BLaER1 treated with 17β-estradiol and CSF1 and Interleukin-3, amounts not matched to agents 10 nM and 100 nM (cell line): ENCODE results near the gene PLXNA2.

Experiments used
- H3K27ac ChIP-seq, 11 experiments: shearing (Covaris generic); formaldehyde crosslinking; 2 replicates each; pipeline ENCODE4 v1.8.1; 2022
- H3K27me3 ChIP-seq, 11 experiments: shearing (Covaris generic); formaldehyde crosslinking; 2 replicates each; pipeline ENCODE4 v1.8.1; 2022
- H3K36me3 ChIP-seq, 11 experiments: shearing (Covaris generic); formaldehyde crosslinking; 2 replicates each; pipeline ENCODE4 v1.8.1; 2022
- H3K4me1 ChIP-seq, 10 experiments: shearing (Covaris generic); formaldehyde crosslinking; 2 replicates each; pipeline ENCODE4 v1.8.1; 2022
- H3K4me2 ChIP-seq, 11 experiments: shearing (Covaris generic); formaldehyde crosslinking; 2 replicates each; pipeline ENCODE4 v1.8.1; 2022
- H3K4me3 ChIP-seq, 10 experiments: shearing (Covaris generic); formaldehyde crosslinking; 2 replicates each; pipeline ENCODE4 v1.8.1; 2022
- H3K9ac ChIP-seq, 11 experiments: shearing (Covaris generic); formaldehyde crosslinking; 2 replicates each; pipeline ENCODE4 v1.8.1; 2022
- H3K9me3 ChIP-seq, 11 experiments: shearing (Covaris generic); formaldehyde crosslinking; replicated peaks in 1 of 11; 2 replicates each; pipeline ENCODE4 v1.8.1; 2022
- H4K20me1 ChIP-seq, 11 experiments: shearing (Covaris generic); formaldehyde crosslinking; 2 replicates each; pipeline ENCODE4 v1.8.1; 2022
- Cebpa-rat ChIP-seq, 11 experiments: shearing (Covaris generic); IDR thresholded peaks; 2 replicates each; pipeline ENCODE4 v1.8.1; 2022

Gene PLXNA2

DNA sequence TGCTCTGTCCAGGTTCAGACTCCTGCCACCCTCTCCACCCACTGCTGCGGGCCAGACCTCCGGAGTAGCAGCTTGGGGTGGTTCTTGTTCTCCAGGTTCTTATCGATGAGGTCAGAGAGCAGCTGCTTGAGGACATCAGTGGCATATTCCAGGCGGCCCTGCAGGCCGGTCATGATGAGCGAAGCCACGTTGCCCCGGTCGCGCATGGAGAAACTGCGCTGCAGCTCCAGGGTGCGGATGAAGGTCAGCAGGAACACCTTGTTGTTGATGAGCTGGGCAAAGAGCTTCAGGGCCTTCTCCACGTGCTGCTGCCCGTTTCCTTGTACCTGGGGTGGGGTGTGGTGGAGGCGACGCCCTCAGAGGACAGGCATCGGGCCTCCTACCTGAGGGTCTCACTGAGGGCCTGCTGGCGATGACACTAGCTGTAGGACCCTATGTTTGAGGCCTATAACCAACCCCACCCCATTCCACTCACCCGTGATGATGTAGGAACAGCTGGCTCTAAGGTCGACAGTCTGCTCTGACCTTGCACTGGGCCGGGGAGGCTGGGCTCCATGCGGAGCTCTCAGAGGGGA is 202.1 kb downstream of the PLXNA2 start:
- no peaks in the 10 kb centered on the region for H3K9me3 ChIP-seq
- peaks cover 5 to 41% (median 26%) of the 10 kb centered on the region in 10 experiments for H3K4me1 ChIP-seq
- TF ChIP-seq Cebpa-rat (IDR thresholded peaks at IDR 0.05): no peak
- H3K9ac ChIP-seq: no peak overlapping the region
- no peak overlapping the region for H3K4me3 ChIP-seq
- no peaks in the 10 kb centered on the region; a peak in 1 of 22 replicates for H3K36me3 ChIP-seq
- H3K4me2 ChIP-seq: no peak overlapping the region
- peaks cover 0 to 6% (median 0%) of the 10 kb centered on the region in 11 experiments; a peak in 2 of 22 replicates for H4K20me1 ChIP-seq
- H3K27me3 ChIP-seq: peaks cover 0 to 46% (median 0%) of the 10 kb centered on the region in 11 experiments; a peak in 5 of 22 replicates
- H3K27ac ChIP-seq: no peak overlapping the region

GRCh38 chr1:208041505-208041904 is 202.7 kb downstream of the PLXNA2 start:
- Histone ChIP-seq H4K20me1 (peaks cover 0 to 6% (median 0%) of the 10 kb centered on the region in 11 experiments; a peak in 2 of 22 replicates), H3K4me2 (no peak overlapping the region), H3K9me3 (no peaks in the 10 kb centered on the region), H3K4me3 (no peak overlapping the region), H3K27ac (no peak overlapping the region), H3K4me1 (peaks cover 0 to 40% (median 25%) of the 10 kb centered on the region in 10 experiments; a peak in 15 of 20 replicates), H3K9ac (no peak overlapping the region), H3K36me3 (no peaks in the 10 kb centered on the region; a peak in 1 of 22 replicates), H3K27me3 (peaks cover 0 to 48% (median 0%) of the 10 kb centered on the region in 11 experiments; a peak in 5 of 22 replicates)
- no peak for TF ChIP-seq Cebpa-rat (IDR thresholded peaks at IDR 0.05)

GRCh38 chr1:208040821-208041297 is 203.3 kb downstream of the PLXNA2 start:
- Histone ChIP-seq H4K20me1 (peaks cover 0 to 6% (median 0%) of the 10 kb centered on the region in 11 experiments; a peak in 2 of 22 replicates), H3K9ac (no peak overlapping the region), H3K27me3 (peaks cover 0 to 48% (median 0%) of the 10 kb centered on the region in 11 experiments; a peak in 5 of 22 replicates), H3K36me3 (no peaks in the 10 kb centered on the region; a peak in 1 of 22 replicates), H3K4me1 (peaks cover 0 to 40% (median 25%) of the 10 kb centered on the region in 10 experiments; a peak in 15 of 20 replicates), H3K9me3 (no peaks in the 10 kb centered on the region), H3K4me3 (no peak overlapping the region), H3K4me2 (no peak overlapping the region), H3K27ac (no peak overlapping the region)
- no peak for TF ChIP-seq Cebpa-rat (IDR thresholded peaks at IDR 0.05)

GRCh38 chr1:208039536-208040332 is 204.4 kb downstream of the PLXNA2 start:
- Histone ChIP-seq H3K4me2 (no peak overlapping the region), H4K20me1 (peaks cover 0 to 6% (median 0%) of the 10 kb centered on the region in 11 experiments; a peak in 2 of 22 replicates), H3K36me3 (no peaks in the 10 kb centered on the region; a peak in 1 of 22 replicates), H3K4me3 (no peak overlapping the region), H3K27ac (no peak overlapping the region), H3K9ac (no peak overlapping the region), H3K9me3 (no peaks in the 10 kb centered on the region), H3K27me3 (peaks cover 0 to 41% (median 0%) of the 10 kb centered on the region in 11 experiments; a peak in 5 of 22 replicates), H3K4me1 (peaks cover 0 to 31% (median 21%) of the 10 kb centered on the region in 10 experiments; a peak in 15 of 20 replicates)
- TF ChIP-seq Cebpa-rat (IDR thresholded peaks at IDR 0.05): no peak

GRCh38 chr1:208038303-208038702 is 205.9 kb downstream of the PLXNA2 start:
- H3K36me3 ChIP-seq: no peaks in the 10 kb centered on the region; a peak in 1 of 22 replicates

DNA sequence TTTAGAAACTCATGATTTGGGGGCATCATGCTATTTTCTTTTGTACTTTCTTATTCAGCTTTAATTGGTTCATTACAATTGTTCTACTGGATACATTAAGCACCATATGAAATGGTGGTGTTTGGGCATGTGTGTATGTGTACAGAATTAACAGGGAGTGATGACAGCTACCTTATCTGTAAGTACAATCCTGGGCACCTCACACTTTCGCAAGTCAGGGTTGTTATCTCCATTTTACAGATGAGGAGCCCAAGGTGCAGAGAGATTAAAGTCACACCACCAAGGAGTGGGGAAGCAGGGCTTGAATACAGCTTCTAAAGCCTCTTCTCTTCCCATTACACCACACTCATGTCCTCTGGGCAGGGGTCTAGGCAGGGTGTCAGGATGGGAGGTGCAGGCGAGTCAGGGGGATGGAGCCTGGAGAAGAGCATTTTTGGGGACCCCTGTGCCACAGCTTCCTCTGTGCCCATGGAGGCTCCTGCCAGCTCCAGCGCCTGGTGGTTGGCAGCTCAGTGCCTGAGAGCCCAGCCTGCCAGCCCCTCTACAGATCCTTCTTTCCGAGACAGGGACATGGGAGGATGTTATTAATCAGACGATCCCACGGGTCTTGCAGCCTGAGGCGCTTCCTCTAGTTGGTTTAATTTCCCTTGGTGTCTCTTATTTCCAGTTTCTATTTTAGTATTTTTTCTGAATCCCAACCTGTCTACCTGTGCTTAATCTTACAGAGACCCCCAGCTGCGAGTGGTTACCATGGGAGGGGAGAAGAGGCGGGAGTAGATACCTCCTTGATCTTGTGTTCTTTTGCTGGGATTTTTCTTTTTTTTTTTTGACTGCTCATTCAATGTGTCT is 207.0 kb downstream of the PLXNA2 start:
- no peak overlapping the region for H3K4me3 ChIP-seq
- H3K9ac ChIP-seq: no peak overlapping the region
- 0 out of 22 replicates have a peak overlapping the region, but pooled peaks of 3 of the 11 experiments have one; percentile 5 to 30 (median 16) for H3K4me2 ChIP-seq
- H3K9me3 ChIP-seq: no peaks in the 10 kb centered on the region
- H3K27me3 ChIP-seq: peaks cover 0 to 26% (median 0%) of the 10 kb centered on the region in 11 experiments; a peak in 3 of 22 replicates
- no peak for TF ChIP-seq Cebpa-rat (IDR thresholded peaks at IDR 0.05)
- peaks cover 0 to 6% (median 0%) of the 10 kb centered on the region in 11 experiments; a peak in 2 of 22 replicates for H4K20me1 ChIP-seq
- no peak overlapping the region for H3K27ac ChIP-seq
- peaks cover 0 to 18% (median 9%) of the 10 kb centered on the region in 10 experiments; a peak in 14 of 20 replicates for H3K4me1 ChIP-seq
- H3K36me3 ChIP-seq: no peaks in the 10 kb centered on the region; a peak in 1 of 22 replicates

More at GRCh38 chr1:208038303-208038702, 205.9 kb downstream of the PLXNA2 start:
- no peaks in the 10 kb centered on the region for H3K9me3 ChIP-seq
- H3K27me3 ChIP-seq: peaks cover 0 to 26% (median 0%) of the 10 kb centered on the region in 11 experiments; a peak in 4 of 22 replicates
- no peak for TF ChIP-seq Cebpa-rat (IDR thresholded peaks at IDR 0.05)
- peaks cover 0 to 6% (median 0%) of the 10 kb centered on the region in 11 experiments; a peak in 2 of 22 replicates for H4K20me1 ChIP-seq
- H3K27ac ChIP-seq: no peak overlapping the region
- H3K4me1 ChIP-seq: peaks cover 0 to 18% (median 9%) of the 10 kb centered on the region in 10 experiments; a peak in 14 of 20 replicates
- H3K4me3 ChIP-seq: no peak overlapping the region
- peak overlapping the region in 8 of 11 experiments; percentile 37 to 71 (median 50); a peak in 16 of 22 replicates for H3K4me2 ChIP-seq
- H3K9ac ChIP-seq: no peak overlapping the region

DNA sequence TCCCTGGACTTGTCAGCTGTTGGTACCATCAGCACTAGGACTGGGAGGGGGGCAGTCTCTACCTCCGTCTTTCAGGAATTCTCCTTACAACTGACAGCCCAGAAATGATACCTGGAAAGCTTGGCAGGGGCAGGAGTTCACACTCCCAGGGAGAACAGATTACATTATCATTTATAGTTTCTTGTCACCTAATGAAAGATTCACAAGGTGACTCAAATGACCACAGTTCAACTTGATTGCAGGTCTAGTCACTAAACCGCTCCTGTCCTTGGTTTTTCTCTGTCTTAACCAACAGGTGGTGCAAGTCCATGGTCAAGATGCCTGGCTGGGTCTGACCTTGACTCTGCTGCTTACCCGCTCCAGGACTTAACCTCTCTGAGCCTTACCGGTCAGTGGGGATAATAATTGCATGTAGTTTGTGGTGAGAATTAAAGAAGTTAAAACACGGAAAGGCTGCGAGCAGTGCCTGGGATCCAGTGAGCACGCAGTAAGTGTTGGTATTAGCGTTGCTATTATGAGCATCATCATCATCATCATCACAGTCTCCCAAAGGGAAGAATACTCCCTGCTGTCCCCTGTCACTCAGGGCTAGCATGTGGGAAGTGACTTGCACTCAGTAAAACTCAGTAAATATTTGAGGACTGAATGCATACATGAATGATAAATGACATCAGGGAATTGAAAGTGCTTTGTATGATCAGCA is 207.9 kb downstream of the PLXNA2 start:
- Histone ChIP-seq H3K9me3 (no peaks in the 10 kb centered on the region), H3K4me1 (peaks cover 0 to 18% (median 9%) of the 10 kb centered on the region in 10 experiments; a peak in 14 of 20 replicates), H3K9ac (no peak overlapping the region), H4K20me1 (peaks cover 0 to 6% (median 0%) of the 10 kb centered on the region in 11 experiments; a peak in 2 of 22 replicates), H3K4me3 (no peak overlapping the region), H3K27me3 (peaks cover 0 to 26% (median 0%) of the 10 kb centered on the region in 11 experiments; a peak in 3 of 22 replicates), H3K36me3 (no peaks in the 10 kb centered on the region), H3K4me2 (no peak overlapping the region), H3K27ac (no peak overlapping the region)
- TF ChIP-seq Cebpa-rat (IDR thresholded peaks at IDR 0.05): no peak
